OCI-M2 (cell line): ENCODE measurements around the gene MRGPRF.
"Not testable (repeated sequence)": the region's sequence is repeated elsewhere in the genome, so short reads cannot be mapped to it uniquely, and the experiment has no call there.

Source experiments
- DNase-seq: peaks from one replicate; lab custom pipeline; 2025; ENCODE audit not compliant: unreplicated experiment; lab: John Stamatoyannopoulos, UW

Gene MRGPRF

GRCh38 chr11:68992743-68993255, 20.2 kb downstream of the MRGPRF start:
- no peak for DNase-seq

- DNase-seq: no peak
These were observed 21.9 kb downstream of the MRGPRF start for GRCh38 chr11:68990995-68991780.

DNA sequence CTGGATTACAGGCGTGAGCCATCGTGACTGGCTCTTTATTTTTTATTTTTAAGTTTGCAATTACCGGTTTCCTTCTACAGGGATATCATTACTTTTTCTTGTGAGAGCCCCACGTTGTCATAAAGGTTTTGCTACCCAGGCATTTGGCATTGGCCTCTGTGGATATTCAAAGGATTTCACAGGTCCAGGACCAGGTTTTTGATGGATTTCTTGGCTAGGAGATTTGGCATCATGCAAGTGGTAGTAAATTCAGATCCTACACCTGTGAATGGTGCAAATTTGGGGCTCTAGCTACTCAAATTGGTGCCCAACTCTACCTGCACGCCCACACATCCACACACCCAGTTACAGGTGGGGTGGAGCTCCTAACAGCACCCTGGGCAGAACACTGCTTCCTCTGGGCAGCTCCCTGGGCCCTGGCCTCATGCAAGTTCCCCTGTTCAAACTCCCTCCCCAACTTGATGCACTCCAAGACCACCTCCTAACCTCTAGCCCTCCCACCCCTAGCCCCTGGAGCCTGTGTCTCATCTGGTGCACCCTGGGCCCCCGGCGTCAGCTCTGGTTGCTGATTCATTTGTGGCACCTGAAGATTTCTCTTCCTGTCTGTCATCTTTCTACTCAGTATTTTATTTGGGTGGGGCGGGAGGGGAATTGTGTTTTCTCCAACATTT, 23.0 kb downstream of the MRGPRF start:
- no peak for DNase-seq

- no peak for DNase-seq
These were observed 24.6 kb downstream of the MRGPRF start for GRCh38 chr11:68988491-68988890.

- DNase-seq: no peak
These were observed 25.8 kb downstream of the MRGPRF start for GRCh38 chr11:68987211-68987610.

- no peak for DNase-seq
These were observed 29.2 kb downstream of the MRGPRF start for GRCh38 chr11:68983801-68984200.

- DNase-seq: no peak
These were observed 30.9 kb downstream of the MRGPRF start for GRCh38 chr11:68982134-68982533.

GRCh38 chr11:68980776-68981065, 32.3 kb downstream of the MRGPRF start, which contains the start of gene MRGPRD:
TSS of gene MRGPRD (minus strand) at chr11:68980986. CDS start at chr11:68980986, 0 bp downstream.
- DNase-seq: no peak

GRCh38 chr11:68979931-68980775, 32.9 kb downstream of the MRGPRF start:
- no peak for DNase-seq

- DNase-seq: no peak
These were observed 34.0 kb downstream of the MRGPRF start for GRCh38 chr11:68978931-68979594.

DNA sequence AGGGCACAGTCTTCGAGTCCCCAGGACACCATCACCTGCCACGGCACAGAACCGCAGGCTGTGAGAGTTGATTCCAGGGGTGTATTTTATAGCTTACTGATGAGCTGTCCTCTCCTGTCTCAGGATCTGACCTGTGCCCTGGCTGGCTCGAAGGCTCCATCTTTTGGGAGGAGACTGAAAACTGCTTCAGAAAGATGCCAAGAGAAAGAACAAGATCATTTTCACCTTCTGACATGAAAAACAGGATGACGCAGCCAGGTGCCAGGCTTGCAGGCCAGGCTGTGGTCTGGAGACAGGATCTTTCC, 34.5 kb downstream of the MRGPRF start:
- DNase-seq: no peak

DNA sequence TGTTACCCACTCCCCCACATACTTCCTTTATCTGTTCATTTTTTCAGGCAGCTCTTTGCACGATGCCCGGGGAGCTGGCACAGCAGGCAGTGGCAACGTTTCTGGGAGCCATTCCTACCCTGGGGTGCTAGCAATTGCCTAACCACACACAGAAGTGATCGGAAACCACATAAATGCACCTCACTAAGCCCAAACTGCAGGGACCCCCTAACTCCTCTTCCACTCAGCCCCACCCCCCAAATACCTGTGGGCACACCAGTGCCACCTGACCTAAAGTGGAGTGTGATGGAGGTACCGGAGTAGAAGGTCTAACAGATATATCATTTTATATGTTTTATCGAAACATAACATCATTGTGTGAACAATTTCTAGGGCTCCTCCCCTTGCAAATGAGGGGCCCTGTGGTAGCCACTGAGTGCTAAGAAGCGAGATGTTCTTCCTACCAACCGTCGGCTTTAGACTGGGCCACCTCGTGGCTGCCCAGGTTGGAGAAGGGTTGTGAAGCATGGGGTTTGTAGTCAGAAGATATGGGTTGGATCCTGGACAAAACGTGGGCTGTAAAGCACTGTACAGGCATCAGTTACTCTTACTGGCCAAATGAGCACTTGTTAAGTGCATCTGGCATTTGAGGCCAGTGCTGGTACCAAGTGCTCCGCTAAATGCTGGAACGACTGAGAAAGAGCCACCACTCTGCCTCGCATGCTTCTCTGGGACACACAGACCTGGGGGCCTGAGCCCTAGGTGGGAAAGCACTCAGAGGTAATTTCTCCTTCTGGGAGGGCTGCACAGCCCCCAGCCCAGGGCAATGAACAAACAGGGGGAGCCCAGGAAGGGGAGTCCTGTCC, 35.0 kb downstream of the MRGPRF start:
- no peak for DNase-seq

DNA sequence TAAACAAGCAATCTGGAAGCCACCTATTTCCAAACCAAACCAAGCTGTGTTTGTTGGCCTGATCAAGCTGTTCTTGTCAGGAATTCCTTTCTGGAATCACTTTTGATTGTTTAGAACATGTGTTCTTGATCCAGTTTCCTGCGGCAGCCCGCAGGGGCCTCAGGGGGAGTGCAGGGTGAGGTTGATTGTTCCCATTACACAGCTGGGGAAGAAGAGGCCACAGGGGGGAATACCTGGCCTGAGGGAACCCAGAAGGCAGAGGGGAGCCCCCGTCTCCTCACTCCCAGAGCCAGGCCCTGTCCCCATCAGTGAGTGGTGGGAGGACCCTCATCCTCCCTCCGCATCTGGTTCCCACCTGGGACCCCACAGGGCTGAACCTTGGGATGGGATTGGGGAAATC, 36.5 kb downstream of the MRGPRF start:
- no peak for DNase-seq

GRCh38 chr11:68976095-68976494, 37.0 kb downstream of the MRGPRF start:
- DNase-seq: no peak

- DNase-seq: no peak
These were observed 38.4 kb downstream of the MRGPRF start for GRCh38 chr11:68974421-68975194.

DNA sequence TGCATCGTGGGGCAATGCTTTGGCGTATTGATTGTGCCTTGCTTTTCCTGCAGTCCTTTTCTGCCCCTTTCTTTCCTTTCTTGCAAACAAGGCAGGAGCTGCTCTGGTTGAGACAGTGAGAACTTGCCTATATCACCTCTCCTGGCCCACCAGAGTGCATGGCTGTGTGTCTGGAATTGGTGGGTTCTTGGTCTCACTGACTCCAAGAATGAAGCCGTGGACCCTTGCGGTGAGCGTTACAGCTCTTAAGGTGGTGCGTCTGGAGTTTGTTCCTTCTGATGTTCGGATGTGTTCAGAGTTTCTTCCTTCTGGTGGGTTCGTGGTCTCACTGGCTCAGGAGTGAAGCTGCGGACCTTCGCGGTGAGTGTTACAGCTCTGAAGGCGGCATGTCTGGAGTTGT, 39.3 kb downstream of the MRGPRF start:
- not testable (repeated sequence) for DNase-seq

- DNase-seq: no peak
These were observed 39.8 kb downstream of the MRGPRF start for GRCh38 chr11:68973219-68973618.

DNA sequence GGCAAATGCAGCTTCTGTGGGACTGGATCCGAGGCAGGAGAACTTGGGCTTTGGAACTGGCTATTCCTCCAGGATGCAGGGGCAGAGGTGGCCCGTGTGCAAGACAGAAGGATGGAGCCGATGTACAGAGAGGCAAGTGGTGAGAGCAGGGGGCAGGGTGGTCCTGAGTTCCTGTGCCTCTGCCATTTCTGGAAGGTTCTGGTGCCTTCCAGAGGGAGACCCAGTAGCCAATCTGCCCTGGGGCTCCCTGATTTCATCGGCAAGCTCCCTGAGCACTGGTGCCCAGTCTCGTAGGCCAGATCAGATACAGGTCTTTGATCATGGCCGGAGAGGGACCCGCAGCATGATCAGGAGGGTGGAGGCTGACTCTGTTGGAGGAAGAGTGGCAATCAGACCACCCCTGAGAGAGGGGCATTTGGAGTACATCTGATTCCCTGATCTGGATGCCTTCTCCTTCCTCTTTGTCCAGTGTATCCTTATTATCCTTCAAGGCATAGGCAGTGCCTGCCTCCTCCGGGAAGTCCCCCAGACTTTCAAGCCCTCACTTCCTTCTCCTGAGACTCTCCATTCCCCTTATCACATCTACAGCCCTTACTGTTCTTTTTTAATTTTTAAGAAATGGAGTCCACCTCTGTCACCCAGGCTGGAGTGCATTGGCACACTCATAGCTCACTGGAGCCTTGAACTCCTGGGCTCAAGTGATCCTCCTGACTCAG, 42.0 kb downstream of the MRGPRF start:
- DNase-seq: no peak

DNA sequence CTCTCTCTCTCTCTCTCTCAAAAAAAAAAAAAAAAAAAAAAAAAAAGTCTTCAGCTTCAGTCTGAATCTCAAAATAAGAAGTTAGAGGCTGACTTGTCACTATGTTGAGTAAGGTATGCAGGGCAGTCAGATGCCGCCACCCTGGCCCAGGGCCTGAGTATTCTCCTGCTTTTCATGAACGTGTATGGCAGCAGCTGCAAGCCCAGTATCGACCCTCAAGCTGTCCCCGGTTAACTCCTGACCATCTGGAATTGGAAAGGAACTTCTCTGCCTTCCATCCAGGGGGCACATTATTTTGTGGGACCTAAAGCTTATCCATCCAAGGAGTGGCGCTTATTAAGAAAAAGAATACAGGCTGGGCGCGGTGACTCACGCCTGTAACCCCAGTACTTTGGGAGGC, 43.7 kb downstream of the MRGPRF start:
- DNase-seq: no peak
